Hindlimb muscle (tissue), 1 donor: Measurements from ENCODE around the gene HIVEP3. TPM values are rescaled to one million over a fixed set of nuclear protein-coding genes. Genes with fewer than 3 reads are reported as not detected.

Source experiments
- DNase-seq: peaks from one replicate; pipeline ENCODE4 v3.0.0-alpha.2; 2013
- polyA plus RNA-seq: library from polyadenylated mRNA; unstranded; fragments of 120-200 nt; gene quantifications from one replicate; pipeline ENCODE4 v1.2.1, GENCODE V29; 2013; ENCODE audit not compliant: insufficient read length

HIVEP3 gene
- polyA plus RNA-seq, 1 donor, result 3.1 TPM

DNA sequence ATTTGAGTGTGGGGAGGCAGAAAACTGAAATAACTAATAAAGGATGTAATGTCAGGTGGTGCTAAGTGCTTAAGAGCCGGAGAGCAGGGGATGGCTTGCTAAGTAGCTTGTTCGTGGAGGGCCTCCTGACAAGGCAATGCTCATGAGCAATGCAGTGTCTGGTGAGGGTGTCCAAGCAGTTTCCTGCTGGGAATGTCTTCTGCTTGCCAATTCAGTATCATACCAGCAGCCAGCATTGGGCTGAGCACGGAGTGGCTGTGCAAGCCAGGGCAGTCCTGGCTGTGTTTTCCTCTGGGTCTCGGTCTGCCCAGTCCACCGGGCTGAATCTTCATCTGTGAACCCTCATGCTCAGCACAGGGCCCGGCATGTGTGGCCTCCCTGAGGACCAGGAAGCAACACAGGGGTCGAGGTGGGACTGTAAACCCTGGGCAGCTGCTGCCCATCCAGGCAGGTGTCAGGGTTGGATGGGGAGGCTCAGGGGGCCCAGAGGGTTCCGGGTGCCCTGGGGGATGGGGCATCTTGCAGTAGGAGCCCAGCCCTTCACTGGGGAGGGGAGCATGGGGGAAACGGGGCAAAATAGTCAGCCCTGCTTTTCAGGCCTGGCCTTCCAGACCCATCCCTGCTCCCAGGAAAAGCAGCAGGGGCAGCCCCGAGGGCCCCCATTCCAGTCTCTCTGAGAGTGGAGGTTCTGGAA is 461.7 kb downstream of the HIVEP3 start:
- DNase-seq, result no peak

Other genes starting within 250 kb of the HIVEP3 start
- not detected for gene GUCA2B, start 234.5 kb upstream of the HIVEP3 start, polyA plus RNA-seq
- gene GUCA2A, start 245.8 kb upstream of the HIVEP3 start, polyA plus RNA-seq, result not detected